ENCODE results near the gene DTWD1. TPM values are rescaled to one million over a fixed set of nuclear protein-coding genes. Genes with fewer than 3 reads are reported as not detected.

Gene DTWD1
- total and polyA plus RNA-seq, 2 of the 13 experiments (the other 11 are each of a cell fraction or from before 2014, with no cell fraction given) = 12.7 to 18.3 TPM

DNA sequence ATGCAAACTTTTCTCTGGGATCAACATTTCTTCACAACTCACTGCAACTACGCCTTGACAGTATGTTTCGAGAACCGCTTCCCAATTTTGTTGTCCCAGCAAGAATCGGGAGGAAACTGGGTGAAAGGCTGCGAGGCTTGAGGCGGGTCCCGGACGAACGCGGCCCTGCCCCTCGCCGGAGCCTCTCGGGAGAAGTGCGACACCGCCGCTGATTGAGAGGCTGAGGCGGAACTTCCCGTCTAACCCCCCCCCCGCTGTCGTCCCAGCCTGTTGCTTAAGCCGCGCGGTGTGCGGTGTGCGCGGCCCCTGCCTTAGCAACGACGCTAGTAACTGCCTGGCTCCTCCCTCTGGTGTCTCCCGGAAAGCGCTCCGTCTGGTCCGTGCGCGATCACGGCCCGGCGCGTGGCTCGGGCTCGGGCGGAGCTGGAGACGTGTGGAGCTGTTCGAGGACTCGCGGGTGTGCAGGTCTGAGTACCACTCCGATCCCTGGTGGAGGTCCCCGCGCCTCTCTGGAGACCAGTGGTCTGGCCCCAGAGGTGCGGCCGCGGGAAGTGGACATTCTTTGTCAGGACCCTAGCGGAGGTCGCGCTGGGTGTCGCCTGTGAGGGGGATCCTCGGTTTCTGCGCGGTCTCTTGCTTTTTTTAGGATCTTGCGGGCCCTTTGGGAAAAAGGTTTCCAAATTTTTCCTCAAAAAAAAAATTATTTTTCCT lies at the start of gene DTWD1, which contains the start of gene FAM227B (continued):
- TF ChIP-seq, protein P1, sequence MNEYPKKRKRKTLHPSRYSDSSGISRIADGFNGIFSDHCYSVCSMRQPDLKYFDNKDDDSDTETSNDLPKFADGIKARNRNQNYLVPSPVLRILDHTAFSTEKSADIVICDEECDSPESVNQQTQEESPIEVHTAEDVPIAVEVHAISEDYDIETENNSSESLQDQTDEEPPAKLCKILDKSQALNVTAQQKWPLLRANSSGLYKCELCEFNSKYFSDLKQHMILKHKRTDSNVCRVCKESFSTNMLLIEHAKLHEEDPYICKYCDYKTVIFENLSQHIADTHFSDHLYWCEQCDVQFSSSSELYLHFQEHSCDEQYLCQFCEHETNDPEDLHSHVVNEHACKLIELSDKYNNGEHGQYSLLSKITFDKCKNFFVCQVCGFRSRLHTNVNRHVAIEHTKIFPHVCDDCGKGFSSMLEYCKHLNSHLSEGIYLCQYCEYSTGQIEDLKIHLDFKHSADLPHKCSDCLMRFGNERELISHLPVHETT (CRISPR knock-in tag; conservative IDR thresholded peaks at IDR 0.05) = peak; percentile 95
- TF ChIP-seq ZNF530 (CRISPR knock-in tag; IDR thresholded peaks at IDR 0.05; ENCODE audit: low read depth) (no peak), TCF7L2 (IDR thresholded peaks at IDR 0.05; ENCODE audit: low read depth, low read length) (no peak), ZNF614 (CRISPR knock-in tag; IDR thresholded peaks at IDR 0.05; ENCODE audit: borderline replicate concordance) (peak; percentile 99), ZNF777 (CRISPR knock-in tag; IDR thresholded peaks at IDR 0.05) (peak; percentile 88), NFE2 (CRISPR knock-in tag; IDR thresholded peaks at IDR 0.05) (no peak; the same call in 1 of the 2 replicates), ZNF816 (CRISPR knock-in tag; IDR thresholded peaks at IDR 0.05; ENCODE audit: borderline replicate concordance) (no peak), JUND (CRISPR knock-in tag; IDR thresholded peaks at IDR 0.05) (peak; percentile 84), HNF4A (CRISPR knock-in tag; IDR thresholded peaks at IDR 0.05) (peak; percentile 53), SMAD9 (CRISPR knock-in tag; IDR thresholded peaks at IDR 0.05) (peak; percentile 55; the same call in 1 of the 2 replicates), MTF1 (CRISPR knock-in tag; IDR thresholded peaks at IDR 0.05) (peak; percentile 88; the same call in 1 of the 2 replicates), YY1 (IDR thresholded peaks at IDR 0.05; ENCODE audit: insufficient read depth, insufficient replicate concordance, low read depth, low read length) (peak; percentile 82), ZNF562 (CRISPR knock-in tag; IDR thresholded peaks at IDR 0.05; ENCODE audit: borderline replicate concordance) (no peak), FLYWCH1 (CRISPR knock-in tag; IDR thresholded peaks at IDR 0.05) (no peak), ZSCAN29 (CRISPR knock-in tag; conservative IDR thresholded peaks at IDR 0.05) (peak; percentile 32; the same call in 1 of the 2 replicates), ZNF160 (CRISPR knock-in tag; IDR thresholded peaks at IDR 0.05) (peak; percentile 97), MYC (CRISPR knock-in tag; IDR thresholded peaks at IDR 0.05; ENCODE audit: borderline replicate concordance) (peak; percentile 99), ZSCAN25 (CRISPR knock-in tag; IDR thresholded peaks at IDR 0.05) (peak; percentile 80), CHD4 (IDR thresholded peaks at IDR 0.05; ENCODE audit: borderline replicate concordance, low read length) (no peak), ZNF407 (CRISPR knock-in tag; IDR thresholded peaks at IDR 0.05; ENCODE audit: not compliant biosample characterization) (peak; percentile 91)
- TF ChIP-seq, protein P2, sequence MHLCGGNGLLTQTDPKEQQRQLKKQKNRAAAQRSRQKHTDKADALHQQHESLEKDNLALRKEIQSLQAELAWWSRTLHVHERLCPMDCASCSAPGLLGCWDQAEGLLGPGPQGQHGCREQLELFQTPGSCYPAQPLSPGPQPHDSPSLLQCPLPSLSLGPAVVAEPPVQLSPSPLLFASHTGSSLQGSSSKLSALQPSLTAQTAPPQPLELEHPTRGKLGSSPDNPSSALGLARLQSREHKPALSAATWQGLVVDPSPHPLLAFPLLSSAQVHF (CRISPR knock-in tag; IDR thresholded peaks at IDR 0.05) = peak; percentile 86

All from HepG2 (cell line).